ENCODE measurements around the gene ADO.

ADO gene

DNA sequence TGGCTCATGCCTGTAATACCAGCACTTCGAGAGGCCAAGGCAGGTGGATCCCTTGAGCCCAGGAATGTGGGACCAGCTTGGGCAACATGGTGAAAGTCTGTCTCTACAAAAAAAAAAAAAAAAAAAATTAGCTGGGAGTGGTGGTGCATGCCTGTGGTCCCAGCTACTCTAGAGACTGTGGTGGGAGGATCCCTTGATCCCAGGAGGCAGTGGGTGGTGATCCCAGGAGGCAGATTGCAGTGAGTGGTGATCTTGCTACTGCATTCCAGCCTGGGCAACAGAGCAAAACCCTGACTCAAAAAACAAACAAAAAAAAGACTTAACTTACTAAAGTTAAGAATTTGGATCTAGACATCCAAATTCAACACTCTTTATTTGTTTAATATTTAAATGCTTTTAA lies 10.2 kb upstream of the ADO start:
- peak; percentile 18 for DNase-seq (ENCODE audit: low read depth)

DNA sequence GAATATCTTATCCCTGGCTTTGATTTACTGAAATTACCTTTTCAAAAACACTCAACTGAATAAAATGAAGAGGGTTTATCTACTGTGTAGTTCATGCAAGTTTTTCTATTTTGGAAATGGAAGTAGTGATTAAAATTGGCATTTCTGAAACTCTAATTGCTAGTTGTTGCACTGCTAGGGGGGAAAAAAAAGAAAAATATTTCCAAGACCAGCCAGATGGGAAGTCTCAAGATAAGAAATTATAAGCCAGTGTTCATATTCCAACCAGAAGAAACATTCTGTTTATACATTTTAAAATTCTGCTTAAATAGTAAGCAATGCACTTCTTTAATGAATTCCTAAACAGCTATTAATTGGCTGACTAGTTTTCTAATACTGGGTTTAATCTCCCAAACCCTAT lies 9.4 kb upstream of the ADO start:
- no peak for DNase-seq (ENCODE audit: low read depth)

DNA sequence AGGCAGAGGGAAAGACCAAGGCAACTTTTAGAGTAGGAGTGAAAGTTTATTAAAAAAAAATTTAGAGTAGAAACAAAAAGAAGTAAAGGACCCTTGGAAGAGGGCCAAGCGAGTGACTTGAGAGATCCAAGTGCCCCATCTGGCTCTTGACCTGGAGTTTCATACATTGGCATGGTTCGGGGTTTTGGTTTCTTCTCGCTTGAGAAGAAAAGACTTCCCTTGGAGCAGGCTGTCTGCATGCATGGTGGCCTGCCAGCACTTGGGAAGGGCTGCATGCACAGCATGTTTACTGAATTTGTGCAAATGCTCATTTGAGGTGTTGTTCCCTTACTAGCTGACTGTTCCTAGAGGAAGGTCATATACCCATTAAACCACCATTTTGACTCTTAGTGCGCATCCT lies 8.8 kb upstream of the ADO start:
- no peak for DNase-seq (ENCODE audit: low read depth)

DNA sequence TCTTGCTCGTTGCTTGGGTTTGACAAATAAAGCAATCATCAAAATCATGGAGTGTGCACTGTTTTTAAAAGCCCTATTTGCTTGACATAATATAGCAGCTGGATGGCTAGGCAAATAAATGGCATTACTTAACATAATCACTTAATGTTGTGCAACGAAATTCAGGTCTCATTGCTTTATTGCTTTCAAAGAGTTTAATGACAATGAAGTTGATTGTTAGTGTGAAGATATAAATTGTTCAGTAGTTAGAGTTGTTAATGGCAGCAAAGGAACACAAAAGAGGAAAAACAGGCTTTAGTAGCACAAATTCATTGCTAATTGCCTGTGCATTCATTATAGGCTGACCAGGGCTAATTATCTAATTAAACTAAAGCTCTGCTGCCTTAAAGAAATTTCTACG lies 7.6 kb upstream of the ADO start:
- no peak for DNase-seq (ENCODE audit: low read depth)

- DNase-seq (ENCODE audit: low read depth) = no peak
Observed at GRCh38 chr10:62801871-62802270, 2.6 kb upstream of the ADO start.

DNA sequence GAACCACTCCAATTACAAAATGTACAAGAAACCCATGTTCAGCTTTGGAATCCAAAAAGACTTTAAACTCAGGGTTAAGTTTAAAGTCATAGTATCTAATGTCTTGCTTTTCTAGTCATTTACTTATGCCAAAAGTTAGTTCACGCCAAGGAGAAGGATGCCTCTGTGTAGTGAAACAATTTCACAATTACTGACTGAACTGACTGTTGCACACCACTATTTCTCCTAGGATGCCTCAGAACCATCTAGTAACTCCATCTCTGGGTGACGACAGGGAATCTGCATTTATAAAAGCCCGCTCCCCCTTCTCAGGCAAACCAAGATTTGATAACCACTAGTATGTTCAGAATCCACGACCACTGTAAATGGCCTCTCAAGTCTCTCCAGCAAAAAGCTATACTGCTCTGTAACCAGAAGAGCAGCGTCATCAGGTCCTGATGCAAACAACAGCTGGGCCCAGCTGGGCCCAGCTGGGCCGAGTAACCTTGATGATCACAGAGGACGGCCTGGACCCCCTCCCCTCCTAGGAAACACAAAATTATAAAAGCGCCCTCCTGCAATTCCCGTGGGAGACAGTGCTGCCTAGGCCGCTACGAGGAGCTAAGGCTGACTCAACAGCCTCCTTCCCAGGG lies 680 bp upstream of the ADO start:
- peak; percentile 25 for DNase-seq (ENCODE audit: low read depth)

DNA sequence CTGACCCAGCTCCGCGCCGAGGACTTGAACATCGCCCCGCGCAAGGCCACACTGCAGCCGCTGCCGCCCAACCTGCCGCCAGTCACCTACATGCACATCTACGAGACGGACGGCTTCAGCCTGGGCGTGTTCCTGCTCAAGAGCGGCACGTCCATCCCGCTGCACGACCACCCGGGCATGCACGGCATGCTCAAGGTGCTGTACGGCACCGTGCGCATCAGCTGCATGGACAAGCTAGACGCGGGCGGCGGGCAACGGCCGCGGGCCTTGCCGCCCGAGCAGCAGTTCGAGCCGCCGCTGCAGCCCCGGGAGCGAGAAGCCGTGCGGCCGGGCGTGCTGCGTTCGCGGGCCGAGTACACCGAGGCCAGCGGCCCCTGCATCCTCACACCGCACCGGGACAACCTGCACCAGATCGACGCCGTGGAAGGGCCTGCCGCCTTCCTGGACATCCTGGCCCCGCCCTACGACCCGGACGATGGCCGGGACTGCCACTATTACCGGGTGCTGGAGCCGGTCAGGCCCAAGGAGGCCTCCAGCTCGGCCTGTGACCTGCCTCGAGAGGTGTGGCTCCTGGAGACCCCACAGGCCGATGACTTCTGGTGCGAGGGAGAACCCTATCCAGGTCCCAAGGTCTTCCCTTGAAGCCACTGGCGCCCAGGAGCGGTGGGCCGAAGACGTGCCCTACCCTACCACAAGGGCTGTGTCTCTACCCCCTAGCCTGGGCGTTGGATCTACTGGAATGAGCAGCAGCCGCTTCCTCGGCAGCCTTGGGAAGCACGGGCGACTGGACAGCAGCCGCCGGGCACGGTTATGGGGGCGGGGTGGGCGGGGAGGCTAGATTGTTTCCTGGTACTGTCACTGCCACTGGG lies 945 bp downstream of the ADO start:
- peak; percentile 44 for DNase-seq (ENCODE audit: low read depth)

DNA sequence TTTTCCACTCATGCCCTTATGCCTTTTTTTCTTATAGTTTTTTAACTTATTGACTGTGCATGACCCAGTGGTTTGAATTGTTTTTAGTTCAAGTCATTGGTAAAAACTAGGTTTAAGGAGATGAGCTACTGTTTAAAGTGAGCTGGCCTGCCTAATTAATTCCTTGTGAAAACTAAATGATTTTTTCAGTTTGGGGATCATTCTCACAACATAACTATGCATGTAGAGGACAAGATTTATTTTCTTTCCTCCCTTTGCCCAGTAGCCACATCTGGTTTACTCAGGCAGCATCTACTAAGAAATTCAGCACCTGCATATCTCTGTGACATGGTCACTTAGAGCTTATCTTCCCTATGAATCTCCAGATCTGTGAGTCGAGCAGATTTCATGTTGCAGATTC lies 1.7 kb downstream of the ADO start:
- peak; percentile 8 for DNase-seq (ENCODE audit: low read depth)

DNA sequence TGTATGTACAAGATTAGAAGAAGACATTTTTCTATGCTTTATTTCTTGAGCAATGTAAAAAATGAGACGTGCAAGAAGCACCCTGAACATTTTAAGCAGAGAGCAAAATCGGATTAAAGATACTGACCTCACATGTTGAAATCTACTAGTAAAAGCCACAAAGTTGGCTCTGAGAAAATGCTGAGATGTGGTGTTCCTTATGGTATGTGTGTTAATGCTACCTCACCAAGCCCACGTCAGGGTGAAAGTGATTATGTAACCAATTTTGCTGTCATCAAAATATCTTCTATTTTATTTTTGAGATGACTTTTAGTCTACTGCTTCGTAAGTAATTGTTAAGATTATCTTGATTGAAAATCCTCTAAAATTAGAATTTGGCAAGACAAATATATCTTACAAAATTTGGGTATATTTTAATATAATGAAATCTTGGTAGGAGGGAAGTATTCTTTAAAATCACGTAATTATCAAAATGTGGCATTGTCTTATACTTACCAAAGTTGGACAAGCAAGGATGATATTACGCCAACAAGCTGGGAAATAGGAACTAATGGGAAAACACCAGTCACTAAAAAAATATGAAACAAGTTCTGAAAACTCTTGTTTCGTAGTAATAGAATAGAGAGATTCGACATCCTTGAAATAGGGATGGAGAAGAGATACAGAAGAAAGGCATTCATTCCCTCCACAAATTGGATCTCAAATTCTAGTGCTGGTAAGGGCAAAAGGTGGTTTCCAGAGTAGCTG lies 5.8 kb downstream of the ADO start:
- DNase-seq (ENCODE audit: low read depth) = peak; percentile 19

DNA sequence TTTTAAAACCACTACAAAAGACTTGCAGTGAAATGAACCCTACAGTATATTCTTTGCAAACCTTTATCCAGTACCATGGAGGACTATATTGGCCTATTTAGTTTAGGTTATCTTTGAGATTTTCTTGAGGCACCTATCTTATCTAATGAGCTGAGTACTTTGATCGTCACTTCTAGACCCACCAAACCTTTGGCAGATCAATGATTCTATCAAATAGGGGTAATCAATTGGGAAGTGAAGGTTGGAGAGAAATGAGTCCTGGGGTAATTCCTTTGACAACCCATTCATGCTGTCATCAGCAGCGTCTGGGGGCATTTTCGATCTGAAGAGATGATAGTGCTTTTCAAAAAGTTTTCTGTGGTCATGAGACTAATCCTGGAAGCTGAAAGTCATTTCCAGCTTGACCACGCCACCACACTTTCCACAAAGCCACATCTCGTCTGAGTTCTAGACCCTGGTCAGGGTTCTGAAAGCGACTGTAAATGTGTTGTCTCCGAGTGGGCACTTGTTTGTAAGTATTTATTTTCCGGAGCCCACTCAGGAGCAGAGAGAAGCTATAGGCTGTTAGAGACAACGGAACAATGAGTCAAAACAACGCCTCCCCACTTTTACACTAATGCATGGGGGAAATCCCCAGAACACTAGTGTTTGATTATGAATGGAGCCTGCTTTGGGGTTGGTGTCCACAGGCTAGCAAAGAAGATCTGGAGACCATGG lies 6.8 kb downstream of the ADO start:
- DNase-seq (ENCODE audit: low read depth) = no peak

- no peak for DNase-seq (ENCODE audit: low read depth)
Observed at GRCh38 chr10:62812672-62813439, 8.3 kb downstream of the ADO start.

DNA sequence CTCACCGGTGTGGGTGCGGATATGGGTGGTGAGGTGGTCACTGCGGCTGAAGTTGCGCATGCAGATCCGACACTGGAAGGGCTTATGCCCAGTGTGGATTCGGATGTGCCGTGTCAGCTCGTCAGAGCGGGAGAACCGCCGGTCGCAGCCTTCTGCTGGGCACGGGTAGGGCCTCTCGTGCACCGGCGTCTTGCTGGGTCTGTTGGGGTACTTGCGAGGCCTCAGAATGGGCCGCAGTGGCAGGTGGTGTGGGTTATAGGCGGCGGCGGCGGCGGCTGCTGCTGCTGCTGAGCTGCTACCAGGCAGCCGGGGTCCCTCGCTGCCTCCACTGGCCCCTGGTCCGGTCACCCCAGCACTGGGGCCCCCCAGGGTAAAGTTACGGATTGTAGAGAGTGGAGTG lies 8.9 kb downstream of the ADO start:
- DNase-seq (ENCODE audit: low read depth) = no peak

DNA sequence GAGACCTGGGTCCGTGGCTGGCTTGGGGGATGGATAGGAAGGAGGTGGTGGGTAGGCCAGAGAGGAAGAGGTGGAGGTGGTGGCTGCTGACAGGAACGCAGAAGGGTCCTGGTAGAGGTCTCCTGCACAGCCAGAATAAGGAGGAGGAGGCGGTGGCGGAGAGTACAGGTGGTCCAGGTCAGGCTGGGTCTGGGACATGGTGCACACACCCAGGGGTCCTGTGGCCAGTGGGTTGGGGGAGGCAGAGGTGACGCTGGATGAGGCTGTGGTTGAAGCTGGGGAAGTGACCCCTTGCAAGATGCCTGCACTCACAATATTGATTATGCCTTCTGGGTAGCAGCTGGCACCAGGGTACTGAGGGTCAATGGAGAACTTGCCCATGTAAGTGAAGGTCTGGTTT lies 9.5 kb downstream of the ADO start:
- no peak for DNase-seq (ENCODE audit: low read depth)

DNA sequence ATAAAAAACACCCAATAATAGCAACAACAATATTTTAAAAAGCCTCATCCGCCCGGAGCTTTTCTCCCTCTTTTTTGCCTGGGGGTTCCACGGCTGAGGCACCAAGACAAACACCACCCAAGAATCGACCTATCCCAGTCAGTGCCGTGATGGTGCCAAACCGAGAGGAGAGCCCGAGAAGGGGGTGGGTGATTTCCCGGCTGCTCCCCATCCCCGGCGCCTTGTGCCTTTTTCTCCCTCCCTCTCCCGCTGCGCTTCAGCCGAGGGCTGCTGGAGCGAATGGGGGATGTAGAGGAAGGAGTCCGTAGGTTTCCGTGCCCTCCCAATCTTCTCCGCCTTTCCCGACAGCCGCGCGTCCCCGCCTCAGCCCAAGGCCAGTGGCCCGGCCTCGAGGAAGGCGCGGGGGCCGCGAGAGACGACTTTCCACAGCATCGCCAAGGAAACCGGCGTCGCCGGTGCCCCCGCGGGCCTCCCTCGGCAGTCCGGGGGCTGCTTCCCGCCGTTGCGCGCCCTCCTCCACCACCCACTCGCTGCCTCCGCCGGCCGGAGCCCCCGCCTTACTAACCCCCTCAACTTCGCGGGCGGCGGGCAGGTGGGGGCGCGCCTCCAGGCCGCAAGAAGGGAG lies 10.3 kb downstream of the ADO start:
- no peak for DNase-seq (ENCODE audit: low read depth)

- DNase-seq (ENCODE audit: low read depth) = peak; percentile 8
Observed at GRCh38 chr10:62815381-62816075, 11.0 kb downstream of the ADO start.

DNA sequence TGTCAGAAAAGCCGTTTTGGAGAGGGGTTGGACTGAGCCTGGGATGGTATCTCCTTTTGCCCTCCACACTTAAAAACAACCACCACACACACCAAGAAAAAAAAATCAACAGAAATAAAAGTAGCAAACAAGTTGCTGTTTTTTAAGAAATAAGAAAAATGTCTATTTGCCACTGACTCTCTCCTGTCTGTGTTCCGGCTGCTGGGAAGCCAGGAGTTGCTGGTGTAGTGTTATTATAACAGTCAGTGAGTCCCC lies 11.5 kb downstream of the ADO start:
- DNase-seq (ENCODE audit: low read depth) = no peak

DNA sequence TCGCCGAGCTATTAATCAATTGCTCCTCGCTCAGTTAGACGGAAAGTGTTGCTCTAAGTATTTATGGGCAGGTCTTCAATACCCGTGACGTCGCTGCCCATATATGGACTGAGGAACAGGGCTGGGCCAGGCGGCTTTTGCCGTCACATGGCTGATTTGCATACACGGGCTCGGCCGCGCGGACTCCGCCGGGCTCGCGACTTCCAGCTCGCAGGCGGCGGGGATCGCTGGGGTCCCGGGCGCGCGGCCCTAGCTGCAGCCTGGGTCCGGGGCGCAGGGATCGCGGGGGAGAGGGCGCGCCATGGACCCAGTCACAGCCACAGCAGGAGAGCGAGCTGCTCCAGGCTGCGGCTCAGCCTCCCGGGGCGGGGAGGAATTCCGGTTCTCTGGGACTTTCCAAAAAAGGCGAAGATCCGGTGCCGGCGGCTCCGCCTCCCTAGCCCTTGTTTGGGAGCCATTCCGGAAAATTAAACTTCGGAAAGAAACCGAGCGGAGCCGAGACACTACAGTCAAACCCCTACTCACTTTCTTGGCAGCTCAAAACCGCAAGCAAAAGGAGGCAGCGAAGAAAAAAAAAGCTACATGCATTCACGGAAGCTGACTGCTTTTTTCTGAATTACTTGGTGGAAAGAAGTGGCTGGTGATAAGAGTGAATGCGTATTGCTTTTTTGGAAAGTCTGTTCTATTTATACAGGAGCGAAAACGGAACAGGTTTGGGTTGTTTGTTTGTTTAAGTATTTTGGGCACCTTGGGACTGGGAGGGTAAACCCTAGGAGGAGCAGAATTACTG lies 12.0 kb downstream of the ADO start, which contains the start of gene EGR2:
TSS of gene EGR2 (minus strand) at position 36 of the 790 bp plus-strand sequence. CDS start 337 bp downstream, outside the sequence.
- peak; percentile 95 for DNase-seq (ENCODE audit: low read depth)

GRCh38 chr10:62817121-62817765 lies 12.7 kb downstream of the ADO start:
- peak; percentile 45 for DNase-seq (ENCODE audit: low read depth)

- DNase-seq (ENCODE audit: low read depth) = peak; percentile 55
Observed at GRCh38 chr10:62817766-62818425, 13.4 kb downstream of the ADO start.
